Measurements from ENCODE around the gene E2F3. TPM values are rescaled to one million over a fixed set of nuclear protein-coding genes. Genes with fewer than 3 reads are reported as not detected.

The E2F3 gene
- total RNA-seq, 2 donors from 2014 or later: 38.2 TPM

GRCh38 chr6:20436719-20437118 lies 35.0 kb downstream of the E2F3 start:
- H3K36me3 ChIP-seq (ENCODE audit: control insufficient read depth, insufficient read depth, low read length): peaks cover 73% of the 10 kb centered on the region
- H3K4me3 Mint-ChIP-seq: no peak overlapping the region
- WGBS, 2 experiments (ENCODE audit: insufficient coverage in 1 of 2, insufficient read length in 1 of 2): 95 to 98% methylated on average over 2 of the region's 2 CpGs
- H3K4me3 ChIP-seq (ENCODE audit: low read length): no peak overlapping the region
- peak overlapping the region; percentile 38 for H3K27ac Mint-ChIP-seq
- H3K9ac ChIP-seq (ENCODE audit: extremely low read depth, low read length, poor library complexity, severe bottlenecking): no peak overlapping the region
- no peaks in the 10 kb centered on the region for H3K9me3 Mint-ChIP-seq
- H3K4me1 Mint-ChIP-seq: peaks cover 11% of the 10 kb centered on the region
- H3K4me1 ChIP-seq (ENCODE audit: control insufficient read depth, insufficient read depth, low read length): no peaks in the 10 kb centered on the region
- peaks cover 51% of the 10 kb centered on the region for H3K36me3 Mint-ChIP-seq (ENCODE audit: low read depth)
- no peaks in the 10 kb centered on the region for H3K9me3 ChIP-seq (ENCODE audit: control insufficient read depth, low read length)
- no peak for TF ChIP-seq CTCF (conservative IDR thresholded peaks at IDR 0.05)
- H3K27me3 ChIP-seq (ENCODE audit: control insufficient read depth, insufficient read depth, low read length, poor library complexity, severe bottlenecking): no peaks in the 10 kb centered on the region
- H3K27ac ChIP-seq (ENCODE audit: low read depth, low read length): no peak overlapping the region
- no peaks in the 10 kb centered on the region for H3K27me3 Mint-ChIP-seq (ENCODE audit: insufficient read depth)
- DNase-seq: no peak

GRCh38 chr6:20437639-20438038 lies 36.0 kb downstream of the E2F3 start:
- Mint-ChIP-seq H3K27me3 (ENCODE audit: insufficient read depth) (no peaks in the 10 kb centered on the region), H3K36me3 (ENCODE audit: low read depth) (peaks cover 47% of the 10 kb centered on the region), H3K4me3 (no peak overlapping the region), H3K4me1 (peaks cover 11% of the 10 kb centered on the region), H3K27ac (no peak overlapping the region), H3K9me3 (no peaks in the 10 kb centered on the region)
- no peak for TF ChIP-seq CTCF (conservative IDR thresholded peaks at IDR 0.05)
- Histone ChIP-seq H3K4me1 (ENCODE audit: control insufficient read depth, insufficient read depth, low read length) (no peaks in the 10 kb centered on the region), H3K27ac (ENCODE audit: low read depth, low read length) (no peak overlapping the region), H3K9ac (ENCODE audit: extremely low read depth, low read length, poor library complexity, severe bottlenecking) (no peak overlapping the region), H3K27me3 (ENCODE audit: control insufficient read depth, insufficient read depth, low read length, poor library complexity, severe bottlenecking) (no peaks in the 10 kb centered on the region), H3K36me3 (ENCODE audit: control insufficient read depth, insufficient read depth, low read length) (peaks cover 70% of the 10 kb centered on the region), H3K4me3 (ENCODE audit: low read length) (no peak overlapping the region), H3K9me3 (ENCODE audit: control insufficient read depth, low read length) (no peaks in the 10 kb centered on the region)
- 95% methylated on average over 8 of the region's 8 CpGs for WGBS, 2 experiments (ENCODE audit: insufficient coverage in 1 of 2, insufficient read length in 1 of 2)
- no peak for DNase-seq

- no peaks in the 10 kb centered on the region for H3K9me3 ChIP-seq (ENCODE audit: control insufficient read depth, low read length)
- H3K27ac ChIP-seq (ENCODE audit: low read depth, low read length): no peak overlapping the region
- H3K4me3 Mint-ChIP-seq: no peak overlapping the region
- peaks cover 66% of the 10 kb centered on the region for H3K36me3 ChIP-seq (ENCODE audit: control insufficient read depth, insufficient read depth, low read length)
- 92 to 100% methylated on average over 1 to 4 of the region's 4 CpGs for WGBS, 2 experiments (ENCODE audit: insufficient coverage in 1 of 2, insufficient read length in 1 of 2)
- DNase-seq: no peak
- no peaks in the 10 kb centered on the region for H3K9me3 Mint-ChIP-seq
- peaks cover 11% of the 10 kb centered on the region for H3K4me1 Mint-ChIP-seq
- no peak for TF ChIP-seq CTCF (conservative IDR thresholded peaks at IDR 0.05)
- H3K9ac ChIP-seq (ENCODE audit: extremely low read depth, low read length, poor library complexity, severe bottlenecking): no peak overlapping the region
- H3K4me3 ChIP-seq (ENCODE audit: low read length): no peak overlapping the region
- H3K36me3 Mint-ChIP-seq (ENCODE audit: low read depth): peaks cover 48% of the 10 kb centered on the region
- peak overlapping the region; percentile 1 for H3K27ac Mint-ChIP-seq
- H3K27me3 ChIP-seq (ENCODE audit: control insufficient read depth, insufficient read depth, low read length, poor library complexity, severe bottlenecking): no peaks in the 10 kb centered on the region
- no peaks in the 10 kb centered on the region for H3K27me3 Mint-ChIP-seq (ENCODE audit: insufficient read depth)
- H3K4me1 ChIP-seq (ENCODE audit: control insufficient read depth, insufficient read depth, low read length): no peaks in the 10 kb centered on the region
Measured at GRCh38 chr6:20438462-20439070, 36.9 kb downstream of the E2F3 start.
